Measurements from ENCODE around the gene STEAP3. TPM values are rescaled to one million over a fixed set of nuclear protein-coding genes. Genes with fewer than 3 reads are reported as not detected.

Gene STEAP3
- polyA plus RNA-seq, 1 donor from 2014 or later, result not detected

GRCh38 chr2:119263025-119263424, 39.4 kb downstream of the STEAP3 start:
- H2AFZ ChIP-seq (ENCODE audit: low read depth, low read length), result no peak overlapping the region
- no peaks in the 10 kb centered on the region for H3K27me3 ChIP-seq (ENCODE audit: insufficient read depth, low read depth, low read length)
- no peaks in the 10 kb centered on the region for H3K9me2 ChIP-seq (ENCODE audit: insufficient read depth, low read length)
- no peak overlapping the region for H3K9ac ChIP-seq (ENCODE audit: low read length)
- TF ChIP-seq, protein P1, sequence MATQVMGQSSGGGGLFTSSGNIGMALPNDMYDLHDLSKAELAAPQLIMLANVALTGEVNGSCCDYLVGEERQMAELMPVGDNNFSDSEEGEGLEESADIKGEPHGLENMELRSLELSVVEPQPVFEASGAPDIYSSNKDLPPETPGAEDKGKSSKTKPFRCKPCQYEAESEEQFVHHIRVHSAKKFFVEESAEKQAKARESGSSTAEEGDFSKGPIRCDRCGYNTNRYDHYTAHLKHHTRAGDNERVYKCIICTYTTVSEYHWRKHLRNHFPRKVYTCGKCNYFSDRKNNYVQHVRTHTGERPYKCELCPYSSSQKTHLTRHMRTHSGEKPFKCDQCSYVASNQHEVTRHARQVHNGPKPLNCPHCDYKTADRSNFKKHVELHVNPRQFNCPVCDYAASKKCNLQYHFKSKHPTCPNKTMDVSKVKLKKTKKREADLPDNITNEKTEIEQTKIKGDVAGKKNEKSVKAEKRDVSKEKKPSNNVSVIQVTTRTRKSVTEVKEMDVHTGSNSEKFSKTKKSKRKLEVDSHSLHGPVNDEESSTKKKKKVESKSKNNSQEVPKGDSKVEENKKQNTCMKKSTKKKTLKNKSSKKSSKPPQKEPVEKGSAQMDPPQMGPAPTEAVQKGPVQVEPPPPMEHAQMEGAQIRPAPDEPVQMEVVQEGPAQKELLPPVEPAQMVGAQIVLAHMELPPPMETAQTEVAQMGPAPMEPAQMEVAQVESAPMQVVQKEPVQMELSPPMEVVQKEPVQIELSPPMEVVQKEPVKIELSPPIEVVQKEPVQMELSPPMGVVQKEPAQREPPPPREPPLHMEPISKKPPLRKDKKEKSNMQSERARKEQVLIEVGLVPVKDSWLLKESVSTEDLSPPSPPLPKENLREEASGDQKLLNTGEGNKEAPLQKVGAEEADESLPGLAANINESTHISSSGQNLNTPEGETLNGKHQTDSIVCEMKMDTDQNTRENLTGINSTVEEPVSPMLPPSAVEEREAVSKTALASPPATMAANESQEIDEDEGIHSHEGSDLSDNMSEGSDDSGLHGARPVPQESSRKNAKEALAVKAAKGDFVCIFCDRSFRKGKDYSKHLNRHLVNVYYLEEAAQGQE (IDR thresholded peaks at IDR 0.05; ENCODE audit: borderline replicate concordance), result no peak
- TF ChIP-seq, protein P2, sequence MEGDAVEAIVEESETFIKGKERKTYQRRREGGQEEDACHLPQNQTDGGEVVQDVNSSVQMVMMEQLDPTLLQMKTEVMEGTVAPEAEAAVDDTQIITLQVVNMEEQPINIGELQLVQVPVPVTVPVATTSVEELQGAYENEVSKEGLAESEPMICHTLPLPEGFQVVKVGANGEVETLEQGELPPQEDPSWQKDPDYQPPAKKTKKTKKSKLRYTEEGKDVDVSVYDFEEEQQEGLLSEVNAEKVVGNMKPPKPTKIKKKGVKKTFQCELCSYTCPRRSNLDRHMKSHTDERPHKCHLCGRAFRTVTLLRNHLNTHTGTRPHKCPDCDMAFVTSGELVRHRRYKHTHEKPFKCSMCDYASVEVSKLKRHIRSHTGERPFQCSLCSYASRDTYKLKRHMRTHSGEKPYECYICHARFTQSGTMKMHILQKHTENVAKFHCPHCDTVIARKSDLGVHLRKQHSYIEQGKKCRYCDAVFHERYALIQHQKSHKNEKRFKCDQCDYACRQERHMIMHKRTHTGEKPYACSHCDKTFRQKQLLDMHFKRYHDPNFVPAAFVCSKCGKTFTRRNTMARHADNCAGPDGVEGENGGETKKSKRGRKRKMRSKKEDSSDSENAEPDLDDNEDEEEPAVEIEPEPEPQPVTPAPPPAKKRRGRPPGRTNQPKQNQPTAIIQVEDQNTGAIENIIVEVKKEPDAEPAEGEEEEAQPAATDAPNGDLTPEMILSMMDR (IDR thresholded peaks at IDR 0.05; ENCODE audit: poor library complexity, severe bottlenecking), result no peak
- H3K79me2 ChIP-seq (replicated peaks; ENCODE audit: insufficient read depth, low read length), result no peaks in the 10 kb centered on the region
- no peak overlapping the region for H3K27ac ChIP-seq (ENCODE audit: low read length)
- H3K4me3 ChIP-seq (ENCODE audit: low read length), result no peak overlapping the region
- no peaks in the 10 kb centered on the region for H3K36me3 ChIP-seq (ENCODE audit: insufficient read depth, low read length)
- H3K9me3 ChIP-seq (ENCODE audit: low read length), result no peaks in the 10 kb centered on the region
- H3K4me2 ChIP-seq (ENCODE audit: low read length), result no peak overlapping the region
- no peaks in the 10 kb centered on the region for H3F3A ChIP-seq (ENCODE audit: insufficient read depth, low read length, poor library complexity, severe bottlenecking)
- H4K20me1 ChIP-seq (ENCODE audit: insufficient read depth), result no peaks in the 10 kb centered on the region

- H3K9me2 ChIP-seq (ENCODE audit: insufficient read depth, low read length), result no peaks in the 10 kb centered on the region
- H3K9me3 ChIP-seq (ENCODE audit: low read length), result no peaks in the 10 kb centered on the region
- no peaks in the 10 kb centered on the region for H3K79me2 ChIP-seq (replicated peaks; ENCODE audit: insufficient read depth, low read length)
- TF ChIP-seq EZH2 (IDR thresholded peaks at IDR 0.05; ENCODE audit: borderline replicate concordance, insufficient read depth, low read length, poor library complexity, severe bottlenecking) (no peak), TAF1 (IDR thresholded peaks at IDR 0.05; ENCODE audit: low read depth) (no peak), RAD21 (conservative IDR thresholded peaks at IDR 0.05) (no peak)
- TF ChIP-seq, protein P1 (IDR thresholded peaks at IDR 0.05; ENCODE audit: borderline replicate concordance), result no peak
- H3K4me2 ChIP-seq (ENCODE audit: low read length), result no peak overlapping the region
- no peaks in the 10 kb centered on the region for H3F3A ChIP-seq (ENCODE audit: insufficient read depth, low read length, poor library complexity, severe bottlenecking)
- H3K4me3 ChIP-seq (ENCODE audit: low read length), result no peak overlapping the region
- no peaks in the 10 kb centered on the region for H4K20me1 ChIP-seq (ENCODE audit: insufficient read depth)
- no peak overlapping the region for H2AFZ ChIP-seq (ENCODE audit: low read depth, low read length)
- H3K9ac ChIP-seq (ENCODE audit: low read length), result no peak overlapping the region
- no peak overlapping the region for H3K27ac ChIP-seq (ENCODE audit: low read length)
- H3K27me3 ChIP-seq (ENCODE audit: insufficient read depth, low read depth, low read length), result no peaks in the 10 kb centered on the region
- no peaks in the 10 kb centered on the region for H3K36me3 ChIP-seq (ENCODE audit: insufficient read depth, low read length)
Measured at GRCh38 chr2:119263656-119264055, 40.0 kb downstream of the STEAP3 start.
